NCI-H2107 treated with DMSO at 0.1 percent for 48 hours (cell line): Measurements from ENCODE around the gene OR10H5.
"Not testable (repeated sequence)": the region's sequence is repeated elsewhere in the genome, so short reads cannot be mapped to it uniquely, and the experiment has no call there.

Experiments used
- DNase-seq: peaks from one replicate; lab custom pipeline; 2025; ENCODE audit not compliant: unreplicated experiment; lab: John Stamatoyannopoulos, UW

Gene OR10H5, protein sequence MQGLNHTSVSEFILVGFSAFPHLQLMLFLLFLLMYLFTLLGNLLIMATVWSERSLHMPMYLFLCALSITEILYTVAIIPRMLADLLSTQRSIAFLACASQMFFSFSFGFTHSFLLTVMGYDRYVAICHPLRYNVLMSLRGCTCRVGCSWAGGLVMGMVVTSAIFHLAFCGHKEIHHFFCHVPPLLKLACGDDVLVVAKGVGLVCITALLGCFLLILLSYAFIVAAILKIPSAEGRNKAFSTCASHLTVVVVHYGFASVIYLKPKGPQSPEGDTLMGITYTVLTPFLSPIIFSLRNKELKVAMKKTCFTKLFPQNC

DNA sequence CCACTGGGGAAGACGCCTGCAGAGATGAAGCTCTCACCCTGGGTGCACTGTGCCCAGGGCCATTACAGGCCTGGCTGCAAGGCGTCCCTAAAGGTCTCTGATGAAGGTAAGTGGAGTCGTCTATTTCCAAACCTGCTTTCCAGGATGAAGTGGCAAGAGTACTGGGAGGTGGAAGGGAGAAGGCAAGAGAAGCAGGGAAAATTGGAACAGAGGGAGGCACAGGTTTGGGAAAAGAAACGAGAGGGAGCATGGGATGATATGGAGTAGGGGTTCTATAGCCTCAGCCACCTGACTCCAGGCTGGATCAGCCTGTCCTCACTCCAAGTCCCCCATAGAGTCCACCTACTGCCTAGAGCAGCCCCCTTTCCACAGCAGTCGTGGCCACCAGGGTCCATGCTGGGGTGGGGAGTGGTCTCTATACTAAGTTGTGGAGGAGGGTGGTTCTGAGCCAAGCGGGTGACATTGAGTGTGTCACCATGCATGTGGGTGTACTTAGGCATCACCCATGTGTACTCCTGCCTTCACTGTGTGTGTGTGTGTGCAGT, at the start of gene OR10H5:
TSS of gene OR10H5 (plus strand) at position 51 of the 545 bp plus-strand sequence. CDS start 6,388 bp downstream, outside the sequence.
- no peak for DNase-seq

GRCh38 chr19:15737722-15738121, 49.7 kb upstream of the OR10H5 start, which contains the start of gene OR10H3:
Gene OR10H3, plus strand, starts transcription at chr19:15737985. Its CDS starts 3,408 bp downstream, at chr19:15741393.
- DNase-seq: no peak

- no peak for DNase-seq
Observed at GRCh38 chr19:15740785-15741184, 46.7 kb upstream of the OR10H5 start.

DNA sequence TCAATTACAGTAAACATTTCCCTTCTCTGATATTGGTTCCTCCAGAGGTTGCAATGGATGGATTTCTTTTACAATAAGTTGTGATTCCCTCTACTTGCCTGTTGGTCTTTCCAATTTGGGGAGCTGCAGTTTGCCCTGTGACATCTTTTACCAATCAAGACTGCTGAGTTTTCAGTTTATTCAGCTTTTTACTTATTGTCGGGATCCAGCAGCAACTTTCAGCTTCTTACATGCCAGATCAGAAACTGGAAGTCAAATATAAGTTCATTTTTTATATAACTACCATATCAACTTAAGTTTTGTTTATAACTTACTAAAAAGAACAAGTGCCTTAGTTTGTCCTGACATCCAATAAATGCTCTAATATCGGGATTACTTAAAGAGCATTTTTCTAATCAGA, 39.2 kb upstream of the OR10H5 start:
- DNase-seq: no peak

DNA sequence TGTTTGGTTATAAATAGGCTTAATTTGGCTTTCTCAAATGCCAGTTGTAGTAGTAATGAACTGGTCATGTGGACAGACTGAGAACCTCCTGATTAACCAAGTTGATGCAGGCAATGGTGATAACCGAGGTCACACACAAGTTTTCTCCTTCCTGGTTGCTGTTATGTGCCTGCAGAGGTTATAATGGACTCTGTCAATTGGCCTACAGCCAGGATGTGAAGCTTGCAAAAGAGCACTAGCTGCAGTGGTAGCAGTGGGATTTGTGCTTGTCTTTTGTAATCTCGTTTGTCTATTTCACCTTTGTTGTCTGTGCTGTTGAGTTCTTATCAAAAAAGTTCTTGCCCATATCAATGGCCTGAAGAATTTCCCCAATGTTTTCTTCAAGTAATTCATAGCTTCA, 29.1 kb upstream of the OR10H5 start:
- DNase-seq: no peak

- no peak for DNase-seq
Observed at GRCh38 chr19:15759962-15760565, 27.4 kb upstream of the OR10H5 start.

DNA sequence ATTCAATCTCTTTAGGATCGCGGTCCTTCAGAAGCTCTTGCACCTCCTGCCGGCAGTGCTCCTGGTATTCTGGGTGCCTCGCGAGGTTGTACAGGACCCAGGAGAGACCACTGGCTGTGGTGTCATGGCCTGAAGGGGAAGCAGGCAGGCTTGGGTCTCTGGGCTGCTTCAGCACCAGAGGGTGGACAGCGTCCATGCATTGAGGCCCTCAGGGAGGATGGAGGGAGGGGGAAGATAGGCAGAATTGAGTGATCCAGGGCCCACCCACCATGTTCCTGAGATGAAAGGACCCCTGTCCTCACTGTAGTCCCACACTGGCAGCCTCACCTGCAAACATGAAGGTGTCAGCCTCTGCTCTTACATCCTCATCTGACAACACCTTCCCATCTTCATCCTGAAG, 17.9 kb upstream of the OR10H5 start:
- no peak for DNase-seq

DNA sequence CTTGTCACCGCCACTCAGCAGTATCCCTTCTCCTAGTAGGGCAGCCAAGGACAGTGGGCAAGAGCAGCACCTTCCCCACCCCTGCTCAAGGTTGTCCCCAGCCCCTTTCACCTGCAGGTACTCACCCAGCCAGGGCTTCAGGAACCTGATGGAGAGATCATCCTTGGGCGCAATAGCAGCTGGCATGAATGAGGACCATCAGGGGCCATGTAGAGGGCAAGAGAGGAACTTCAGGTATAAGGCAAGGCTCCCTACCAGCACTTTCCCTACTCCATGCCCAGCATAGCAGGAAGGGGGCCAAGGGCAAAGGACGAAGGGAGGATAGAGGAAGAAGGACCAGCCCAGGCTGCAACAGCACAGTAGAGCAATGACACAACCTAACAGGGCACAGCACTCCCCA, 13.3 kb upstream of the OR10H5 start:
- DNase-seq: not testable (repeated sequence)

GRCh38 chr19:15775249-15775648, 12.2 kb upstream of the OR10H5 start:
- DNase-seq: no peak

GRCh38 chr19:15776264-15776663, 11.2 kb upstream of the OR10H5 start:
- no peak for DNase-seq

- no peak for DNase-seq
Observed at GRCh38 chr19:15776991-15777970, 10.2 kb upstream of the OR10H5 start.

GRCh38 chr19:15779756-15780476, 7.5 kb upstream of the OR10H5 start:
- DNase-seq: peak; percentile 1

- DNase-seq: no peak
Observed at GRCh38 chr19:15780610-15781418, 6.6 kb upstream of the OR10H5 start.

DNA sequence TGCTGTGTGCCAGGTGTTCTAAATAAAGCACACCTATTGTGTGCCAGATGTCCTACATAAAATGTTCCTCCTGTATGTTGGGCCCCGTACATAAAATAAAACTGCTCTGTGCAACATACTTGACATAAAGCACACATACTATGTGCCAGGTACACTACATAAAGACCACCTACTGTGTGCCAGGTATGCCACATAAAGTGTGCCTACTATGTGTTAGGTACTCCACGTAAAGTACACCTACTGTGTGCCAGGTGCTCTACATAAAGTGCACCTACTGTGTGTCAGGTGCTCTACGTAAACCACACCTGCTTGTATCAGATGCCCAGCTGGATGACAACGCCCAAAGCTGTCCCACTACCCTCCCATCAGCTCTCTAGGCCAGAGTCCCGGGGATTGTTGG, 5.8 kb upstream of the OR10H5 start:
- no peak for DNase-seq

GRCh38 chr19:15782211-15782610, 5.2 kb upstream of the OR10H5 start:
- DNase-seq: no peak

- DNase-seq: not testable (repeated sequence)
Observed at GRCh38 chr19:15782896-15783295, 4.6 kb upstream of the OR10H5 start.

DNA sequence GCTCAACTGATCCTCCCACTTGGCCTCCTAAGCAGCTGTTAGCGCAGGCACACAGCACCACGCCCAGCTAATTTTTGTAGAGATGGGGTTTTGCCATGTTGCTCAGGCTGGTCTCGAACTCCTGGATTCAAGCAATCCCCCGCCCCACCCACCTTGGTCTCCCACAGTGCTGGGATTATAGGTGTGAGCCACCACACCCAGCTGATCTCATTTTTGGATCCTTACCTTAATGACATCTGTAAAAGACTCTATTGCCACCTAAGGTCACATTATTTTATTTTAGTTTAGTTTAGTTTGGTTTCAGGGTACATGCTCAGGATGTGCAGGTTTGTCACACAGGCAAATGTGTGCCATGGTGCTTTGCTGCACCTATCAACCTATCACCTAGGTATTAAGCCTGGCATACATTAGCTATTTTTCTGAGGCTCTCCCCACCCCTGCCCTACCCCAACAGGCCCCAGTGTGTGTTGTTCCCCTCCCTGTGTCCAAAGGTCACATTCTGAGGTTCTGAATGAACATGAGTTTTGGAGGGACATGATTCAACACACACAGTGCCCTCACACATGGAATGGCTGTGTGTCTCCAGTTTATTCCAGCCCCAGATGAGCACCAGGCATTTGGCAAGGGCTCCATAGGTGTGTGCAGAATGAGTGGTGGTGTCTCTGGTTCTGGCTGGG, 1.3 kb downstream of the OR10H5 start:
- no peak for DNase-seq

DNA sequence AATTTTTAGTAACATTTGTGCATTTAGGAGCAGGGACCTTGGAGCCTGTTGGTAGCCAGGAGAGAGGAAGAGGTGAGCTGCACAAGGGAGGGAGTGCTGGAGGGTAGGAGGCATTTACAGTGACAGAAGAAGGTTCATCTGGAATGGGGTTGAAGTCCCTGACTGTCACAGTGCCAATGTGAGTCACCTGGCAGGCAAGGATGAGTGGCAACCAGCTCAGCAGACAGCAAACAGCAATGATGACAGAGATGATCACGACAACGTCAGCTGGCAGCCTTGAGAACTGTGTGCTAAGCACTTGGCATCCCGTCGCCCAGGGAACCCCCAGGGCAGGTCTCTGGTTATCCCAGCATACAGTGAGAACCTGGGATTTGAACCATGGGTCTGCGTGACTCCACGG, 2.6 kb downstream of the OR10H5 start:
- no peak for DNase-seq

DNA sequence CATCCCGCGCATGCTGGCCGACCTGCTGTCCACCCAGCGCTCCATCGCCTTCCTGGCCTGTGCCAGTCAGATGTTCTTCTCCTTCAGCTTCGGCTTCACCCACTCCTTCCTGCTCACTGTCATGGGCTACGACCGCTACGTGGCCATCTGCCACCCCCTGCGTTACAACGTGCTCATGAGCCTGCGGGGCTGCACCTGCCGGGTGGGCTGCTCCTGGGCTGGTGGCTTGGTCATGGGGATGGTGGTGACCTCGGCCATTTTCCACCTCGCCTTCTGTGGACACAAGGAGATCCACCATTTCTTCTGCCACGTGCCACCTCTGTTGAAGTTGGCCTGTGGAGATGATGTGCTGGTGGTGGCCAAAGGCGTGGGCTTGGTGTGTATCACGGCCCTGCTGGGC, 6.8 kb downstream of the OR10H5 start:
- DNase-seq: not testable (repeated sequence)
